Activated T-cell treated with anti-CD3 and anti-CD28 coated beads, Interleukin-2, amount 50 U/mL, for 4 hours (primary cell): ENCODE results near the gene AP5B1. TPM values are rescaled to one million over a fixed set of nuclear protein-coding genes. Genes with fewer than 3 reads are reported as not detected.
A peak's percentile ranks its signal among the peaks of the same experiment; 100 is the strongest.

Experiments used
- ATAC-seq, 2 donors: fragments of 200-7000 bp; cut with Tn5 transposase; one replicate each; pipeline ENCODE4 v1.10.0; 2021
- DNase-seq: peaks from one replicate; pipeline ENCODE4 v3.0.0-alpha.2; 2020
- H3K27me3 Mint-ChIP-seq: one replicate; pipeline ENCODE4 v1.8.0; 2021; ENCODE audit warnings: low read depth, mixed read lengths
- H3K36me3 Mint-ChIP-seq: one replicate; pipeline ENCODE4 v1.8.0; 2022; ENCODE audit warnings: mixed read lengths; ENCODE audit not compliant: insufficient read depth
- H3K4me1 Mint-ChIP-seq: one replicate; pipeline ENCODE4 v1.8.0; 2021; ENCODE audit warnings: low read depth, mixed read lengths
- H3K4me3 Mint-ChIP-seq: one replicate; pipeline ENCODE4 v1.8.0; 2021; ENCODE audit warnings: mild to moderate bottlenecking, moderate library complexity, mixed read lengths
- H3K9me3 Mint-ChIP-seq: one replicate; pipeline ENCODE4 v1.8.0; 2021; ENCODE audit warnings: mixed read lengths
- total RNA-seq, 3 donors: library from RNA; stranded (reverse); gene quantifications; one replicate each; pipeline ENCODE4 v1.2.1, GENCODE V29; 2021

The AP5B1 gene
- total RNA-seq, 3 donors from 2014 or later: 17.3 to 19.4 (median 17.4) TPM

- H3K9me3 Mint-ChIP-seq: no peaks in the 10 kb centered on the region
- no peaks in the 10 kb centered on the region for H3K36me3 Mint-ChIP-seq
- H3K27me3 Mint-ChIP-seq: peaks cover 15% of the 10 kb centered on the region
- H3K4me1 Mint-ChIP-seq: peaks cover 20% of the 10 kb centered on the region
- DNase-seq: no peak
- H3K4me3 Mint-ChIP-seq: peak overlapping the region; percentile 31
- ATAC-seq: no peak
Measured at GRCh38 chr11:65781962-65782815, 1.4 kb upstream of the AP5B1 start.

GRCh38 chr11:65781152-65781961 is 581 bp upstream of the AP5B1 start:
- peak overlapping the region; percentile 33 for H3K4me3 Mint-ChIP-seq

GRCh38 chr11:65779919-65780769 is 632 bp downstream of the AP5B1 start:
- Mint-ChIP-seq H3K4me1 (peaks cover 10% of the 10 kb centered on the region), H3K4me3 (peak overlapping the region; percentile 82), H3K9me3 (no peaks in the 10 kb centered on the region), H3K27me3 (peaks cover 2% of the 10 kb centered on the region), H3K36me3 (no peaks in the 10 kb centered on the region)
- DNase-seq: peak; percentile 64
- peak; percentile 77 to 78 for ATAC-seq

More at GRCh38 chr11:65781152-65781961, 581 bp upstream of the AP5B1 start:
- Mint-ChIP-seq H3K36me3 (no peaks in the 10 kb centered on the region), H3K9me3 (no peaks in the 10 kb centered on the region), H3K4me1 (peaks cover 18% of the 10 kb centered on the region), H3K27me3 (peaks cover 13% of the 10 kb centered on the region)
- ATAC-seq (peak; percentile 37 to 38), DNase-seq (no peak)

GRCh38 chr11:65779669-65779918 is 1.2 kb downstream of the AP5B1 start:
- Mint-ChIP-seq H3K9me3 (no peaks in the 10 kb centered on the region), H3K4me3 (peak overlapping the region; percentile 82), H3K27me3 (no peaks in the 10 kb centered on the region), H3K4me1 (peaks cover 8% of the 10 kb centered on the region), H3K36me3 (no peaks in the 10 kb centered on the region)
- no peak for DNase-seq
- ATAC-seq: no peak

- peaks cover 8% of the 10 kb centered on the region for H3K4me1 Mint-ChIP-seq
- H3K4me3 Mint-ChIP-seq: peak overlapping the region; percentile 82
- no peaks in the 10 kb centered on the region for H3K27me3 Mint-ChIP-seq
- ATAC-seq (no peak), DNase-seq (no peak)
- no peaks in the 10 kb centered on the region for H3K36me3 Mint-ChIP-seq
- no peaks in the 10 kb centered on the region for H3K9me3 Mint-ChIP-seq
Measured at GRCh38 chr11:65778901-65779668, 1.7 kb downstream of the AP5B1 start.

- H3K9me3 Mint-ChIP-seq: no peaks in the 10 kb centered on the region
- H3K36me3 Mint-ChIP-seq: no peaks in the 10 kb centered on the region
- H3K4me1 Mint-ChIP-seq: peaks cover 8% of the 10 kb centered on the region
- no peaks in the 10 kb centered on the region for H3K27me3 Mint-ChIP-seq
- DNase-seq (no peak), ATAC-seq (no peak)
- H3K4me3 Mint-ChIP-seq: peak overlapping the region; percentile 71
Measured at GRCh38 chr11:65778431-65778900, 2.3 kb downstream of the AP5B1 start.

- DNase-seq (no peak), ATAC-seq (no peak)
- Mint-ChIP-seq H3K36me3 (no peaks in the 10 kb centered on the region), H3K4me3 (no peak overlapping the region), H3K4me1 (peaks cover 8% of the 10 kb centered on the region), H3K9me3 (no peaks in the 10 kb centered on the region), H3K27me3 (no peaks in the 10 kb centered on the region)
Measured at GRCh38 chr11:65777821-65778361, 2.9 kb downstream of the AP5B1 start.

- no peak overlapping the region for H3K4me3 Mint-ChIP-seq
- no peaks in the 10 kb centered on the region for H3K9me3 Mint-ChIP-seq
- ATAC-seq (no peak), DNase-seq (no peak)
- H3K27me3 Mint-ChIP-seq: no peaks in the 10 kb centered on the region
- no peaks in the 10 kb centered on the region for H3K36me3 Mint-ChIP-seq
- H3K4me1 Mint-ChIP-seq: peaks cover 8% of the 10 kb centered on the region
Measured at GRCh38 chr11:65777241-65777640, 3.5 kb downstream of the AP5B1 start.

- Mint-ChIP-seq H3K9me3 (no peaks in the 10 kb centered on the region), H3K4me1 (peaks cover 8% of the 10 kb centered on the region), H3K4me3 (no peak overlapping the region), H3K36me3 (no peaks in the 10 kb centered on the region), H3K27me3 (no peaks in the 10 kb centered on the region)
- DNase-seq (no peak), ATAC-seq (no peak)
Measured at GRCh38 chr11:65776710-65777141, 4.0 kb downstream of the AP5B1 start.

- Mint-ChIP-seq H3K36me3 (no peaks in the 10 kb centered on the region), H3K9me3 (no peaks in the 10 kb centered on the region), H3K27me3 (no peaks in the 10 kb centered on the region), H3K4me1 (peaks cover 8% of the 10 kb centered on the region), H3K4me3 (no peak overlapping the region)
- ATAC-seq: no peak
- no peak for DNase-seq
Measured at GRCh38 chr11:65776196-65776595, 4.6 kb downstream of the AP5B1 start.

GRCh38 chr11:65774525-65775306 is 6.1 kb downstream of the AP5B1 start:
- Mint-ChIP-seq H3K36me3 (no peaks in the 10 kb centered on the region), H3K9me3 (no peaks in the 10 kb centered on the region), H3K4me3 (no peak overlapping the region), H3K27me3 (no peaks in the 10 kb centered on the region), H3K4me1 (peaks cover 9% of the 10 kb centered on the region)
- DNase-seq (no peak), ATAC-seq (no peak)

GRCh38 chr11:65773784-65774411 is 6.9 kb downstream of the AP5B1 start:
- H3K36me3 Mint-ChIP-seq: no peaks in the 10 kb centered on the region
- no peak for ATAC-seq

More at GRCh38 chr11:65773784-65774411, 6.9 kb downstream of the AP5B1 start:
- Mint-ChIP-seq H3K27me3 (no peaks in the 10 kb centered on the region), H3K4me3 (no peak overlapping the region), H3K9me3 (no peaks in the 10 kb centered on the region), H3K4me1 (peaks cover 8% of the 10 kb centered on the region)
- no peak for DNase-seq
